Cardiac septum (tissue), 1 donor: ENCODE data around the gene MRPL19. TPM values are rescaled to one million over a fixed set of nuclear protein-coding genes. Genes with fewer than 3 reads are reported as not detected.
A peak's percentile ranks its signal among the peaks of the same experiment; 100 is the strongest.
"Not testable (repeated sequence)": the region's sequence is repeated elsewhere in the genome, so short reads cannot be mapped to it uniquely, and the experiment has no call there.

Experiments used
- DNase-seq: peaks from one replicate; pipeline ENCODE4 v3.0.0-alpha.2; 2020; ENCODE audit warnings: low spot score
- intact Hi-C: fragments of 100-400 bp; cut with DNase I; formaldehyde crosslinking; loops from one replicate; pipeline ENCODE4 v1.14.0; 2022
- total RNA-seq: library from RNA; stranded (reverse); fragmentation: NEBNext Ultra II Directional; extraction: Animal tissue kit (Norgen Biotek cat#: 25700); gene quantifications from one replicate; pipeline ENCODE4 v1.2.1, GENCODE V29; 2021
- donor health status: DM: no; HTN: no; CAD: no.

Gene MRPL19
- total RNA-seq, 1 donor from 2014 or later, result 46.9 TPM

DNA sequence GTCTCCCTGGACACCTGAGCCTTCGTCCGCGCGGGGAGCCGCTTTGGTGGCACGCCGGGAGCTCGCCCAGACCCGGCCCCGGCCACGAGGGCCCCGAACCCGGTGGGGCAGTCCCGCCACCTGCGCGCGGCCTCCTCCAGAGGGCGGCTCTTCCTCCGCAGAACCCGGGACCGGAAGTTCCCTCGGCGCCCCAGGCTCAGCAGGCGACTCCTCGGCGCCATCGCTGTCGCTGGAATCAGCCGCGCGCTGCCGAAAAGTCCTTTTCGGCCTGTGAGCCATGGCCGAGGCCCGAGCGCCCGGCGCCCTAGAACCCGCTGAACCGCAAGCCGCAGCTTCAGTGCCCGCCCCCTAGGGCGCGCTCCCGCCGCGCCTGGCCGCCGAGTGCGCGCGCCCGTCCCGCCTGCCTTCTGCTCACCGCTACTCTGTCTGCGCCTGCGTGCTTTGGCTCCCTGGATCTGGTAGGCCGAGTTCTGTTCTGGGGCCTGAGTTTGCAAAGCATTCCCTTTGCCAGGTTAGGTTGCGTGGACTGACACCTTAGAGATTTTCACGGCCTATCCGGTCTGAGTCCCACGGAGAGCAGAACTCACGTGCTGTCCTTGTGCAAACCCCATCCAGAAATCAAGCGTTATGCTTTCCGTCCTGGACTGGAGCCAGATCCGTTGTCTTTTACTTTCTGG, 64.1 kb downstream of the MRPL19 start, which contains the start of gene GCFC2:
Gene GCFC2, minus strand, starts transcription at position 339 of the 677 bp plus-strand sequence. Its CDS starts 60 bp downstream, at position 279.
- intact Hi-C loops, result no loop called here
- peak; percentile 93 for DNase-seq

DNA sequence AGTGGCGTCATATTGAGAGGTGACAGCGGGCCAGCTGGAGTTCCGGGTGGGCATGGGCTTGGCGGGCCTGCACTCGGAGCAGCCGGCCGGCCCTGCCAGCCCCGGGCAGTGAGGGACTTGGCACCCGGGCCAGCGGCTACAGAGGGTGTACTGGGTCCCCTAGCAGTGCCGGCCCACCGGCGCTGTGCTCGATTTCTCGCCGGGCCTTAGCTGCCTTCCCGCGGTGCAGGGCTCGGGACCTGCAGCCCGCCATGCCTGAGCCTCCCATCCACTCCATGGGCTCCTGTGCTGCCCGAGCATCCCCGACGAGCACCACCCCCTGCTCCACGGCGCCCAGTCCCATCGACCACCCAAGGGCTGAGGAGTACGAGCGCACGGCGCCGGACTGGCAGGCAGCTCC, 65.0 kb downstream of the MRPL19 start:
- DNase-seq, intact Hi-C loops: not testable (repeated sequence)

DNA sequence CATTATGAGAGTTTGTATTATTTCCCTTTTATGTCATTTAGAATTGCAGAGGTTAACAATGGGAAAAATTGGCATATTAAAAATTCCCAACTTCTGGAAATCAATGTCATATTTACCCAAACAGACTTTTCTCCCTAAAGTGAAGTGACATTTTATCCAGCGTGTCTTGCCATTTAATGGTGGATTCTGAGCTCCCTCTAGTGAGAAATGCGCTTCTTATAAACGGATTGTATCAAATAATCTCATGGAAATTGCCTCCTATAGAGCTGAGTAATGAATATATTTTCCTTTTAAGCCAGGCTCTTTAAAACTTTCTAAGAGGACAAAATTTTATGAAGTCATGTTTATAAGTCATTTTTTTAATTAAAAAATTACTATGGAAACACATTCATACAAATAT, 69.8 kb downstream of the MRPL19 start:
- intact Hi-C loops, result no loop called here
- no peak for DNase-seq

DNA sequence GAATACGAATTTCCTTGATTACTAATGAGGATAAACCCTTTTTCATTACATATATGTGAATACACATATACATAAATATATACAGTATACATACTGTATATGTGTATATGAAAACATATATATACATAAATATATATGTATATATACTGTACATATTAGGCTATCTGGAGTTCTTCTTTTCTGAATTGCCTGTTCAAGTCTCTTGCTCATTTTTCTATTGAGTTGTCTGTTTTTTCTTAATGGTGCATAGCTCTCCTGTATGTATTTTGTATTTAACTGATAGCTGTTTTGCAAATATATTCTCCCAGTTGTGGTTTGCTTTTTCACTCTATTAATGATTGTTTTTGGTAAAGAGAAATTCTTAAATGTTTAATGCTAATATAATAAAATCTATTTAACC, 73.0 kb downstream of the MRPL19 start:
- no peak for DNase-seq
- intact Hi-C loops, result no loop called here

DNA sequence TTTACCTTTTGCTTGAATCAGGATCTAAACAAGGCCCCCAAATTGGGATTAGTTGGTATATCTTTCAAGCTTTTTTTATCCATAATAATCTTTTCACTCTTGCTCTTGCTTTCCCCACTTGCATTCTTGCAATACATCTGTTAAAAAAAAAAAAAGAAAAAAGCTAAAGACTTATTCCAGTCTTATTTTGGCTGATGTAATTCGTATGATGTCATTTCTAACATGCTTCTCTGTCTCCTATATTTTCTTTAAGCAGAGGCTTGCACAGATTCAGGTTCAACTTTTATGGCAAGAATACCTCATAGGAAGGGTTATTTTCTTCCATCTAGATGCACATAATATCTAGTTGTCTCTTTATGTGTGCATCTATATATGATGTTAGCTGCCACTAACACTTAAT, 73.9 kb downstream of the MRPL19 start:
- no peak for DNase-seq
- intact Hi-C loops, result no loop called here

DNA sequence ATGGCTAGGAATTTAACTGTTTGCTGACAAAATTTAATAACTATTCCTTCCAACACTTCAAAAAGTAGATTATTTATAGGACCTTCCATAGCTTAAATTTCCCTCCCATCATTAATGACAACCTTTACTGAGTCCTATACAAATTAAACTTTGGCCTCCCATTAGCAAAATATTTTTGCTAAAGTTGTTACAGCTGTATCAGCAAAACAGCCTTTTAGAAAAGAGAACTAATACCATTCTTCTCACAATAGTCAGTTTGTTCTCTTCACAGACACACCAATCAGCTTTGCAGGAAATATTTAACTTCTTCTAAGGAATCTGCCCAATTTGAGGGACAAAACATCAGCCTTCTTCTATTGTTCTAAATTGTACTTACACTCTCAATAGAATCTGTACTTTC, 76.1 kb downstream of the MRPL19 start:
- intact Hi-C loops, result no loop called here
- no peak for DNase-seq

DNA sequence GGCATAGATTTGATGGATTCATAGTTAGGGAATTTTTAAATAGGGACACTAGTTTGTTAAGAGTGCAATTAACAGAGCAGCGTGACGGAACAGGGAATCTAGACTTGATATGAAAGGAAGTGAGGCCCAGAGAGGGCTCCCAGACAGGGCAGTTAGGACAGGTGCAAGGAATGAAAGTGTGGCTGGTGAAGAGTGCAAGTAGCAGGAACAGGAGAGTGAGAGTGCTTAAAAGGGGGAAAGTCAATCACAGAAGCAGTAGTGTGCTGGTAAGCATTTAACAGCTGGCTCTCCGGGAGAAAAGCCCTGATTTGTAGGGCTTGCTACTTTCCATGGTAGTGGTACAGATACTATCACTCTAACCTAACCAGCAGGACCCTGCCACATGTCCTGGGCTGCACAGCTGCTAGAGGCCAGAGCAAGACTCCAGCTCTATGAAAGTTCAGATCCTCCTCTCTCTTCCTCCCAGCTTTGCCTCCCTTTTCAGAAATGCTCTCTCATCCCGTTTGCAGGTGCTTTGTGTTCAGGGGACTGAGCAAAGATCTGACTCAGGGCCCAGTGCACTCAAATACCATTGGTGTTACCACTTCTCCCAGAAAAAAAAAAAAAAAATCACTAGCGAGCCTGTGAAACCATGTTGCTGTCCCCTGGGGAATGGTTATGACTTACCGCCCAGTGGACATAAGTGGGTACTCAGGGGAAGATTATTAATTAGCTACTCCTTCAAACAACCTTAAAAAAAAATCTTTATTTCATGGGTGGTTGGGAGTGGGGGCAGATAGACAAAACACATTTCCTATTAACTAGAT, 82.2 kb downstream of the MRPL19 start:
- no peak for DNase-seq
- intact Hi-C loops, result no loop called here

DNA sequence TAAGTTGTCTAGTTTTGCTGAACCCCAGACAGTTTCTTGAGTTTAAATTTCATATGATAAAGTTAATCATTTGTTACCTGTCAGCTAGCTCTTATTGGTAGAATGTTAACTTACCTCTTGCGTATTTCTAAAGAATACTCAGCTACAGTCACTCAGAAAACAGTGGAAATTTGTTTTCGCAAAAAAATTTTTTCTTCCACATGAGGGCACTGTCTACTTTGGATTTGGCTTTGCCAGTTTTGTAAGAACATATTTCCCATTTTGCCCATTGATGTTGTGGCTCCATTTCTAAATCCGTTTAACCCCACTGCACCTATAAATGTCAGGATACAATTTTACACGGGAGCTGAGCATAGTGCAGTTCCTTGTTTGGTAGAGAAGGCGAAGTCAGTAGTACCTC, 83.3 kb downstream of the MRPL19 start:
- intact Hi-C loops, result no loop called here
- no peak for DNase-seq

DNA sequence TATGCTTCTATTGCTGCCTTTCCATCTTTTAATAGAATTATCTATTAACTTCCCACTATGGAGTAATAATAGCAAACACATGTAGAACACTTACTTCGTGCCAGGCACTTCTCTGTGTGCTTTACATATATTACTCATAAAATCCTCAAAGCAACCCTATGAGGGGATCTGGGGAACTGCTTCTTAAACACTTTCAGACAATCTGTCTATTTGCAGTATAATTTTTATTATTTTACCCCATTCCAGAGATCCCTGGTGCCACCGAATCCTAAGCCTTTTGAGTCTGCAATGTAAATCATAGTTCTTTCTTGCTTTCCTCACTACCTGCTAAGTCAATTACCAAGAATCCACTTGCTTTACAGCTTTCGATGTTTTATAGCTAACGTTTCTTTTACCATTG, 89.7 kb downstream of the MRPL19 start:
- no peak for DNase-seq
- intact Hi-C loops, result no loop called here

DNA sequence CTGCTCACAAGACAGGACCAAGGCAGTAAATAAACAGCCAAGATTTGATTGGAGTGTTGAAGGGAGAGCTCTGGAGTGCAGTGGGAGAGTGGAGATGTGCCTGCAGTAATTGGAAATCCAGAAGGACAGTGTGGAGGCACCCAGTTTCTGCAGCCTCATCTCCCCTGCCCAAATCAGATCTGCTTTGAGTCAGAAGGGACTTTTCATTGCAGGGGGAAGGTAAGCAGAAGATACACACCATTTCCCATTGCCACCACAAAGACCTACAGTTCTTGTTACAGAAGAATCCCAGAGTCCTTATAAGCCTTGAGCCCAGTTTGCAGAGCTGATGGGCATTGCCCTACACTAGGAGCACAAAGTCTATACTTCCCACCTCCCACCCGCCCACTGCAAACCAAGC, 91.4 kb downstream of the MRPL19 start:
- no peak for DNase-seq
- intact Hi-C loops, result no loop called here

Other genes starting within 250 kb of the MRPL19 start
- 2.7 TPM for gene EVA1A, start 85.8 kb upstream of the MRPL19 start, total RNA-seq
- gene GCFC2, start 64.1 kb downstream of the MRPL19 start, total RNA-seq, result 8.8 TPM